ENCODE results near the gene C1QTNF3.
"Not testable (repeated sequence)": the region's sequence is repeated elsewhere in the genome, so short reads cannot be mapped to it uniquely, and the experiment has no call there.

The C1QTNF3 gene

DNA sequence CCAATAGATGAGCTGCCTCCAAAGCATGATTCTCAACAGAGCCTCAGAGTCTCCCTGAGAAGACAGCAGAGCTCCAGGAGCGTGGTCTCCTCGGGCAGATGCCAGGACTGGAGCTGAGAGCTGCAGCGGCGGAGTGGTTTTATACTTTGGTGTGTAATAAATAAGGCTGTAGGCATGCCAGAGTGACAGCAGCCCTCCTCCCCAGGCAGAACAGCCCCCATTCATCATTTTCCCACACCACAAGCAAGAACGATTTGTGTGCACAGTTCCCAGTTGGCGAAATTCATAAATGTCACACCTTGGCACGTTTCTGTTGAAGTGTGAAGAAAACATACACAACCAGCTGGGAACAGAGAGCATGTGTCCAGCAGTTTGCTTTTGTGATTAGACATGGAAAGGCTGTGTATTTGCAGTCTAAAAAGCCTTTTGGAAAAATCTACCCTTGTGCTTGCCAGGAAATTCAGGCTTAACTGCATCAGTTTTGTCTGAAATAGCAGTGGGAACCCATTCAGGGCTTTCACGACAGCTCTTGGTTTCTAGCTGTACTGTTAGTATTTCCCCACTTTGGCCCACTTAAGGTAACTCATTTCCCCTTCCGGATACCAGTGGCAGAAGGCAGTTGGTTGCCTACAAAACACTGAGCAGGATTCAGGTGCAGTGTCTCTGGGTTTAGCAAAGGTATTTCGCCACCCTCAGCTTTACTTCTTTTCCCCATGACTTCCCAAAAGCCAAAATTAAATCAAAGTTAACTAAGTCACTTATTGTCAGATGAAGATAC is at the start of gene C1QTNF3:
C1QTNF3 (minus strand) TSS at position 115 of the 778 bp plus-strand sequence; CDS start at position 27, 88 bp downstream.
- Histone ChIP-seq H3K4me1 (ENCODE audit: control insufficient read depth, insufficient read depth, low read length) (peaks cover 23% of the 10 kb centered on the region), H3K9ac (ENCODE audit: low read length) (no peak within 1 kb of the TSS), H3K27me3 (ENCODE audit: control insufficient read depth, insufficient read depth, low read length) (no peaks in the 10 kb centered on the region), H3K27ac (ENCODE audit: low read depth, low read length) (peak within 1 kb of the TSS; percentile 41), H3K4me3 (ENCODE audit: low read length) (peak within 1 kb of the TSS; percentile 9), H3K36me3 (ENCODE audit: control insufficient read depth, insufficient read depth, low read length) (no peaks in the 10 kb centered on the region)

- not testable (repeated sequence) for H3K4me1 ChIP-seq (ENCODE audit: control insufficient read depth, insufficient read depth, low read length); H3K9ac ChIP-seq (ENCODE audit: low read length); H3K4me3 ChIP-seq (ENCODE audit: low read length); H3K27me3 ChIP-seq (ENCODE audit: control insufficient read depth, insufficient read depth, low read length); H3K27ac ChIP-seq (ENCODE audit: low read depth, low read length); H3K36me3 ChIP-seq (ENCODE audit: control insufficient read depth, insufficient read depth, low read length)
Observed at GRCh38 chr5:34091039-34091438, 48.0 kb upstream of the C1QTNF3 start.

- H3K9ac ChIP-seq (ENCODE audit: low read length); H3K4me1 ChIP-seq (ENCODE audit: control insufficient read depth, insufficient read depth, low read length); H3K36me3 ChIP-seq (ENCODE audit: control insufficient read depth, insufficient read depth, low read length); H3K4me3 ChIP-seq (ENCODE audit: low read length); H3K27me3 ChIP-seq (ENCODE audit: control insufficient read depth, insufficient read depth, low read length); H3K27ac ChIP-seq (ENCODE audit: low read depth, low read length): not testable (repeated sequence)
Observed at GRCh38 chr5:34089802-34090201, 46.8 kb upstream of the C1QTNF3 start.

DNA sequence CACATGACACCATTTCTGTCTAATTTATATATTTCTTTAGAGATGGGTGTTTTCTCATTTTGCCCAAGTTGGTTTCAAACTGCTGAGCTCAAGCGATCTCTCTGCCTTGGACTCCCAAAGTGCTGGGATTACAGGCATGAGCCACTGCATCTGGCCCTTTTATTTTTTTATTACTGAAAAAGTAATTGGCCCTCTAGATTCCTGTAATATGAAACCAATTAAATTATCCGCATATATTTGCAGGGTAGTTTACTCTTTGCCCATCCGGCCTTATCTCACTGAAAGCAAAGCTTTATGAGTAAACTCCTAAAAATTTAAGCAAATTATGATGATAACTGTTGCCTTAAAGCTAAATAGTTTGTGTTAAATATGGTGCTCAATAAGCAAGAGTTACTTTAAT is 44.7 kb upstream of the C1QTNF3 start:
- H3K9ac ChIP-seq (ENCODE audit: low read length); H3K27me3 ChIP-seq (ENCODE audit: control insufficient read depth, insufficient read depth, low read length); H3K4me1 ChIP-seq (ENCODE audit: control insufficient read depth, insufficient read depth, low read length); H3K4me3 ChIP-seq (ENCODE audit: low read length); H3K27ac ChIP-seq (ENCODE audit: low read depth, low read length); H3K36me3 ChIP-seq (ENCODE audit: control insufficient read depth, insufficient read depth, low read length): not testable (repeated sequence)

GRCh38 chr5:34083898-34084297 is 40.9 kb upstream of the C1QTNF3 start:
- not testable (repeated sequence) for H3K27me3 ChIP-seq (ENCODE audit: control insufficient read depth, insufficient read depth, low read length); H3K9ac ChIP-seq (ENCODE audit: low read length); H3K4me3 ChIP-seq (ENCODE audit: low read length)

DNA sequence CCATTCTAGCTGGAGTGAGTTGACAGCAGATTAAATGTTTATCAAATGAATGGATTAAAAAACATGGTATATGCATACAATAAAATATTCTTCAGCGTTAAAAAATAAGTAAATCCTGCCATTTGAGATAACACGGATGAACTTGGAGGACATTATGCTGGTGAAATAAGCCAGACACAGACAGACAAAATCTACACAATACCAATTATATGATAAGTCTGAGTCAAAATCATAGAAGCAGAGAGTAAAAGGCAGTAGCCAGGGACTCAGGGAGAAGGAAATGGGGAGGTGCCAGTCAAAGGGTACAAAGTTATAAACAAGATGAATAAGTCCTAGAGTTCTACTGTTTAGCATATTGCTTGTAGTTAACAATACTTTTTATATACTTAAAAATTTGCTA is 36.5 kb upstream of the C1QTNF3 start:
- not testable (repeated sequence) for H3K36me3 ChIP-seq (ENCODE audit: control insufficient read depth, insufficient read depth, low read length); H3K4me1 ChIP-seq (ENCODE audit: control insufficient read depth, insufficient read depth, low read length); H3K4me3 ChIP-seq (ENCODE audit: low read length); H3K27ac ChIP-seq (ENCODE audit: low read depth, low read length); H3K9ac ChIP-seq (ENCODE audit: low read length); H3K27me3 ChIP-seq (ENCODE audit: control insufficient read depth, insufficient read depth, low read length)

More at GRCh38 chr5:34083898-34084297, 40.9 kb upstream of the C1QTNF3 start:
- H3K36me3 ChIP-seq (ENCODE audit: control insufficient read depth, insufficient read depth, low read length); H3K4me1 ChIP-seq (ENCODE audit: control insufficient read depth, insufficient read depth, low read length); H3K27ac ChIP-seq (ENCODE audit: low read depth, low read length): not testable (repeated sequence)

- H3K27me3 ChIP-seq (ENCODE audit: control insufficient read depth, insufficient read depth, low read length); H3K36me3 ChIP-seq (ENCODE audit: control insufficient read depth, insufficient read depth, low read length); H3K9ac ChIP-seq (ENCODE audit: low read length); H3K27ac ChIP-seq (ENCODE audit: low read depth, low read length); H3K4me1 ChIP-seq (ENCODE audit: control insufficient read depth, insufficient read depth, low read length); H3K4me3 ChIP-seq (ENCODE audit: low read length): not testable (repeated sequence)
Observed at GRCh38 chr5:34077636-34078035, 34.6 kb upstream of the C1QTNF3 start.

- H3K27ac ChIP-seq (ENCODE audit: low read depth, low read length); H3K4me3 ChIP-seq (ENCODE audit: low read length); H3K36me3 ChIP-seq (ENCODE audit: control insufficient read depth, insufficient read depth, low read length); H3K4me1 ChIP-seq (ENCODE audit: control insufficient read depth, insufficient read depth, low read length); H3K27me3 ChIP-seq (ENCODE audit: control insufficient read depth, insufficient read depth, low read length); H3K9ac ChIP-seq (ENCODE audit: low read length): not testable (repeated sequence)
Observed at GRCh38 chr5:34076719-34077364, 33.8 kb upstream of the C1QTNF3 start.

GRCh38 chr5:34074472-34074871 is 31.5 kb upstream of the C1QTNF3 start:
- H3K9ac ChIP-seq (ENCODE audit: low read length); H3K36me3 ChIP-seq (ENCODE audit: control insufficient read depth, insufficient read depth, low read length); H3K4me3 ChIP-seq (ENCODE audit: low read length); H3K27me3 ChIP-seq (ENCODE audit: control insufficient read depth, insufficient read depth, low read length); H3K4me1 ChIP-seq (ENCODE audit: control insufficient read depth, insufficient read depth, low read length); H3K27ac ChIP-seq (ENCODE audit: low read depth, low read length): not testable (repeated sequence)

- not testable (repeated sequence) for H3K36me3 ChIP-seq (ENCODE audit: control insufficient read depth, insufficient read depth, low read length); H3K27me3 ChIP-seq (ENCODE audit: control insufficient read depth, insufficient read depth, low read length); H3K9ac ChIP-seq (ENCODE audit: low read length); H3K4me1 ChIP-seq (ENCODE audit: control insufficient read depth, insufficient read depth, low read length); H3K27ac ChIP-seq (ENCODE audit: low read depth, low read length); H3K4me3 ChIP-seq (ENCODE audit: low read length)
Observed at GRCh38 chr5:34074071-34074470, 31.1 kb upstream of the C1QTNF3 start.

DNA sequence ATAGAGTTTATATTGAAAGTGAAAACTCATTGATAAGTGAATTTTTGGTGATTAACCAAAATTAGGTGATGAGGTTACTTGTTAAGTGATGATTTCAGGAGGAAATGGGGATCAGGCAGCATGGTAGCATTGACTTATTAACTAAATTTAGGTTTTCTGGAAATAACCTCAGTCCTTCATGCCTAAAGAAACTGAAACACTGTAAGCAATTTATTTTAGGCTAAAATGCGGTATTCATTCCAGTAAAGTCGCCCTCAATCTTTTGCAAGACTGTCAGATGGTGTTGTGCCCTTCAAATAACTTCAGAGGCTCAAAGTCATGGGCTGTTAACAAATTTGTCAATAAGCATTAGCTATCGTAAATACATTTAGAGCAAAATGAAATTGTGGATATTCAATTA is 27.6 kb upstream of the C1QTNF3 start:
- H3K36me3 ChIP-seq (ENCODE audit: control insufficient read depth, insufficient read depth, low read length); H3K4me1 ChIP-seq (ENCODE audit: control insufficient read depth, insufficient read depth, low read length); H3K27ac ChIP-seq (ENCODE audit: low read depth, low read length); H3K9ac ChIP-seq (ENCODE audit: low read length); H3K27me3 ChIP-seq (ENCODE audit: control insufficient read depth, insufficient read depth, low read length); H3K4me3 ChIP-seq (ENCODE audit: low read length): not testable (repeated sequence)

- H3K4me1 ChIP-seq (ENCODE audit: control insufficient read depth, insufficient read depth, low read length) = no peaks in the 10 kb centered on the region
- no peak overlapping the region for H3K9ac ChIP-seq (ENCODE audit: low read length)
- H3K27ac ChIP-seq (ENCODE audit: low read depth, low read length) = no peak overlapping the region
- no peaks in the 10 kb centered on the region for H3K36me3 ChIP-seq (ENCODE audit: control insufficient read depth, insufficient read depth, low read length)
- no peak overlapping the region for H3K4me3 ChIP-seq (ENCODE audit: low read length)
- H3K27me3 ChIP-seq (ENCODE audit: control insufficient read depth, insufficient read depth, low read length) = no peaks in the 10 kb centered on the region
Observed at GRCh38 chr5:34064656-34065055, 21.6 kb upstream of the C1QTNF3 start.

DNA sequence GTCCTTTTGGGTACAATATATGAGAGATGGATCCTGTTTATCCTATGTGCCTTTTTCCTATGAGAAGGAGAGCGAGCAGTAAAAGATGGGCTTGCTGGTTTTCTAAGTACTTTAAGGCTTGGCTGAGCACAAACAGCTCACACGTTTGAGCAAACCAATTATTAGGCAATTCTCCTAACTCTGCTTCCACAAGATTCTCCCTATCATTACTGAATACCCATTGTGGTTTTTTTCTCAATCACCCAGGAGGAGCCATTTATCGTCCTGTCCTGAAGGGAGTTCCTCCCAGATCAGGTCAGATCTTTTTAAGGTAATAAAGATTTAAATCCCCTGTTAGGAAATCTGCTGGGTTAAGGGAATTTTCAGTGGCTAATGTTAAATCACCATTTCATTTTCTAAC is 19.4 kb upstream of the C1QTNF3 start:
- H3K36me3 ChIP-seq (ENCODE audit: control insufficient read depth, insufficient read depth, low read length) = no peaks in the 10 kb centered on the region
- no peaks in the 10 kb centered on the region for H3K27me3 ChIP-seq (ENCODE audit: control insufficient read depth, insufficient read depth, low read length)
- no peaks in the 10 kb centered on the region for H3K4me1 ChIP-seq (ENCODE audit: control insufficient read depth, insufficient read depth, low read length)
- H3K4me3 ChIP-seq (ENCODE audit: low read length) = no peak overlapping the region
- no peak overlapping the region for H3K27ac ChIP-seq (ENCODE audit: low read depth, low read length)
- H3K9ac ChIP-seq (ENCODE audit: low read length) = no peak overlapping the region
